ENCODE measurements around the gene PCDHA6. TPM values are rescaled to one million over a fixed set of nuclear protein-coding genes. Genes with fewer than 3 reads are reported as not detected.

Gene PCDHA6
- total RNA-seq, 1 experiment from 2014 or later: not detected

DNA sequence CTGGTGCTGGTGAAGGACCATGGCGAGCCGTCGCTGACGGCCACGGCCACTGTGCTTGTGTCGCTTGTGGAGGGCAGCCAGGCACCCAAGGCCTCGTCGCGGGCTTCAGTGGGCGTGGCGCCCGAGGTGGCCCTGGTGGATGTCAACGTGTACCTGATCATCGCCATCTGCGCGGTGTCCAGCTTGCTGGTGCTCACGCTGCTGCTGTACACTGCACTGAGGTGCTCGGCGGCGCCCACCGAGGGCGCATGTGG, 30.2 kb downstream of the PCDHA6 start (continued):
- TF ChIP-seq SRF (IDR thresholded peaks at IDR 0.05; ENCODE audit: low read depth): no peak
- TF ChIP-seq, protein P1, sequence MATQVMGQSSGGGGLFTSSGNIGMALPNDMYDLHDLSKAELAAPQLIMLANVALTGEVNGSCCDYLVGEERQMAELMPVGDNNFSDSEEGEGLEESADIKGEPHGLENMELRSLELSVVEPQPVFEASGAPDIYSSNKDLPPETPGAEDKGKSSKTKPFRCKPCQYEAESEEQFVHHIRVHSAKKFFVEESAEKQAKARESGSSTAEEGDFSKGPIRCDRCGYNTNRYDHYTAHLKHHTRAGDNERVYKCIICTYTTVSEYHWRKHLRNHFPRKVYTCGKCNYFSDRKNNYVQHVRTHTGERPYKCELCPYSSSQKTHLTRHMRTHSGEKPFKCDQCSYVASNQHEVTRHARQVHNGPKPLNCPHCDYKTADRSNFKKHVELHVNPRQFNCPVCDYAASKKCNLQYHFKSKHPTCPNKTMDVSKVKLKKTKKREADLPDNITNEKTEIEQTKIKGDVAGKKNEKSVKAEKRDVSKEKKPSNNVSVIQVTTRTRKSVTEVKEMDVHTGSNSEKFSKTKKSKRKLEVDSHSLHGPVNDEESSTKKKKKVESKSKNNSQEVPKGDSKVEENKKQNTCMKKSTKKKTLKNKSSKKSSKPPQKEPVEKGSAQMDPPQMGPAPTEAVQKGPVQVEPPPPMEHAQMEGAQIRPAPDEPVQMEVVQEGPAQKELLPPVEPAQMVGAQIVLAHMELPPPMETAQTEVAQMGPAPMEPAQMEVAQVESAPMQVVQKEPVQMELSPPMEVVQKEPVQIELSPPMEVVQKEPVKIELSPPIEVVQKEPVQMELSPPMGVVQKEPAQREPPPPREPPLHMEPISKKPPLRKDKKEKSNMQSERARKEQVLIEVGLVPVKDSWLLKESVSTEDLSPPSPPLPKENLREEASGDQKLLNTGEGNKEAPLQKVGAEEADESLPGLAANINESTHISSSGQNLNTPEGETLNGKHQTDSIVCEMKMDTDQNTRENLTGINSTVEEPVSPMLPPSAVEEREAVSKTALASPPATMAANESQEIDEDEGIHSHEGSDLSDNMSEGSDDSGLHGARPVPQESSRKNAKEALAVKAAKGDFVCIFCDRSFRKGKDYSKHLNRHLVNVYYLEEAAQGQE (IDR thresholded peaks at IDR 0.05; ENCODE audit: low read depth): no peak

DNA sequence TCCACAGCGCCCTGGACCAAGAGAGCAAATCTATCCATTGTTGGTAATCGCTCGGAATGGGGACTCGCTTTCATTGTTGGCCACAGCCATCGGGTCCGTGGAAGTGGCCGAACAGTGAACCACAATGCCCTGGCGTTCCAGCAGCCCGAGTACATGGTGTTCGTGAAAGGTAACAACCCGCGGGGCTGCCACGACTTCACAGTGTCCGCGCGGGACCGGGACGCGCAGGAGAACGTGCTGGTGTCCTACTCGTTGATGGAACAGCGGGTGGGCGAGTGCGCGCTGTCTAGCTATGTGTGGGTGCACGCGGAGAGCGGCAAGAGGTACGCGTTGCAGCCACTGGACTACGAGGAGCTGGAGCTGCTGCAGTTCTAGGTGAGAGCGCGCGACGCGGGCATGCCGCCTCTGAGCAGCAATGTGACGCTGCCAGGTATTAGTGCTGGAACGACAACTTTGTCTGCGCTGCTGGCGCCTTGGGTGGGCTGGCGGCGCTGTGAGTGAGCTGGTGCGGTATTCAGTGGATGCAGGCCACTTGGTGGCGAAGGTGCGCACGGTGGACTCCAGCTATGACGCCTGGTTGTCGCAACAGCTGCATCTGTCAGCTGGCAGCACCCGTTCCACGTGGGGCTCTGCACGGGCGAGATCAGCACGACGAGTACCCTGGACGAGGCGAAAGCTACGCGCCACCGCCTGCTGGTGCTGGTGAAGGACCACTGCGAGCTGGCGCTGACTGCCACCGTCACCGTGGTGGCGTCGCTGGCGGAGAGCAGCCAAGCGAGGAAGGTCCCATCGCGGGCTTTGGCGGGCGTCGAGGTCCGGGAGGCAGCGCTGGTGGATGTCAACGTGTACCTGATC, 34.9 kb downstream of the PCDHA6 start:
- H3K79me2 ChIP-seq (ENCODE audit: insufficient read depth, low read length): no peaks in the 10 kb centered on the region
- no peak for DNase-seq (ENCODE audit: low read depth, low spot score)
- no peaks in the 10 kb centered on the region; a peak in 1 of 4 replicates for H3K9me3 ChIP-seq (ENCODE audit: control insufficient read depth in 1 of 2, insufficient read depth in 1 of 2, low read depth in 1 of 2, low read length in 2 of 2)
- H3K4me3 ChIP-seq (replicated peaks in 1 of 2; ENCODE audit: low read depth in 1 of 2, low read length in 2 of 2): no peak overlapping the region
- intact Hi-C loops (cut with micrococcal nuclease): no loop called here
- no peak overlapping the region for H2AFZ ChIP-seq (ENCODE audit: low read depth, low read length, poor library complexity, severe bottlenecking)
- BruUV-seq (replicated peaks): no TSS peak
- TF ChIP-seq YY1 (IDR thresholded peaks at IDR 0.05; ENCODE audit: extremely low read depth, insufficient replicate concordance, low read depth, low read length) (no peak), POLR2AphosphoS5 (IDR thresholded peaks at IDR 0.05; ENCODE audit: low read depth, low read length) (no peak), JUND (IDR thresholded peaks at IDR 0.05) (no peak), FOSL1 (IDR thresholded peaks at IDR 0.05; ENCODE audit: low read depth) (no peak), EZH2 (IDR thresholded peaks at IDR 0.05) (no peak), TCF7L2 (IDR thresholded peaks at IDR 0.05; ENCODE audit: borderline replicate concordance, extremely low read depth, insufficient read depth, insufficient read length) (no peak)
- TF ChIP-seq, protein P2, sequence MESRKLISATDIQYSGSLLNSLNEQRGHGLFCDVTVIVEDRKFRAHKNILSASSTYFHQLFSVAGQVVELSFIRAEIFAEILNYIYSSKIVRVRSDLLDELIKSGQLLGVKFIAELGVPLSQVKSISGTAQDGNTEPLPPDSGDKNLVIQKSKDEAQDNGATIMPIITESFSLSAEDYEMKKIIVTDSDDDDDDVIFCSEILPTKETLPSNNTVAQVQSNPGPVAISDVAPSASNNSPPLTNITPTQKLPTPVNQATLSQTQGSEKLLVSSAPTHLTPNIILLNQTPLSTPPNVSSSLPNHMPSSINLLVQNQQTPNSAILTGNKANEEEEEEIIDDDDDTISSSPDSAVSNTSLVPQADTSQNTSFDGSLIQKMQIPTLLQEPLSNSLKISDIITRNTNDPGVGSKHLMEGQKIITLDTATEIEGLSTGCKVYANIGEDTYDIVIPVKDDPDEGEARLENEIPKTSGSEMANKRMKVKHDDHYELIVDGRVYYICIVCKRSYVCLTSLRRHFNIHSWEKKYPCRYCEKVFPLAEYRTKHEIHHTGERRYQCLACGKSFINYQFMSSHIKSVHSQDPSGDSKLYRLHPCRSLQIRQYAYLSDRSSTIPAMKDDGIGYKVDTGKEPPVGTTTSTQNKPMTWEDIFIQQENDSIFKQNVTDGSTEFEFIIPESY (IDR thresholded peaks at IDR 0.05; ENCODE audit: extremely low read depth, insufficient replicate concordance, low read length): no peak
- TF ChIP-seq, protein P3, sequence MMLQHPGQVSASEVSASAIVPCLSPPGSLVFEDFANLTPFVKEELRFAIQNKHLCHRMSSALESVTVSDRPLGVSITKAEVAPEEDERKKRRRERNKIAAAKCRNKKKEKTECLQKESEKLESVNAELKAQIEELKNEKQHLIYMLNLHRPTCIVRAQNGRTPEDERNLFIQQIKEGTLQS (IDR thresholded peaks at IDR 0.05): no peak
- TF ChIP-seq, protein P4, sequence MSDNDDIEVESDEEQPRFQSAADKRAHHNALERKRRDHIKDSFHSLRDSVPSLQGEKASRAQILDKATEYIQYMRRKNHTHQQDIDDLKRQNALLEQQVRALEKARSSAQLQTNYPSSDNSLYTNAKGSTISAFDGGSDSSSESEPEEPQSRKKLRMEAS (IDR thresholded peaks at IDR 0.05): no peak
- TF ChIP-seq, protein P5, sequence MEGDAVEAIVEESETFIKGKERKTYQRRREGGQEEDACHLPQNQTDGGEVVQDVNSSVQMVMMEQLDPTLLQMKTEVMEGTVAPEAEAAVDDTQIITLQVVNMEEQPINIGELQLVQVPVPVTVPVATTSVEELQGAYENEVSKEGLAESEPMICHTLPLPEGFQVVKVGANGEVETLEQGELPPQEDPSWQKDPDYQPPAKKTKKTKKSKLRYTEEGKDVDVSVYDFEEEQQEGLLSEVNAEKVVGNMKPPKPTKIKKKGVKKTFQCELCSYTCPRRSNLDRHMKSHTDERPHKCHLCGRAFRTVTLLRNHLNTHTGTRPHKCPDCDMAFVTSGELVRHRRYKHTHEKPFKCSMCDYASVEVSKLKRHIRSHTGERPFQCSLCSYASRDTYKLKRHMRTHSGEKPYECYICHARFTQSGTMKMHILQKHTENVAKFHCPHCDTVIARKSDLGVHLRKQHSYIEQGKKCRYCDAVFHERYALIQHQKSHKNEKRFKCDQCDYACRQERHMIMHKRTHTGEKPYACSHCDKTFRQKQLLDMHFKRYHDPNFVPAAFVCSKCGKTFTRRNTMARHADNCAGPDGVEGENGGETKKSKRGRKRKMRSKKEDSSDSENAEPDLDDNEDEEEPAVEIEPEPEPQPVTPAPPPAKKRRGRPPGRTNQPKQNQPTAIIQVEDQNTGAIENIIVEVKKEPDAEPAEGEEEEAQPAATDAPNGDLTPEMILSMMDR (IDR thresholded peaks at IDR 0.05 in 2 of 3, conservative IDR thresholded peaks at IDR 0.05 in 1 of 3; ENCODE audit: borderline replicate concordance in 1 of 3, insufficient read depth in 1 of 3, low read depth in 2 of 3, low read length in 2 of 3): no peak
- no peaks in the 10 kb centered on the region for H3K9me2 ChIP-seq (ENCODE audit: insufficient read depth)
- ATAC-seq: no peak
- ChIA-PET RAD21 (ENCODE audit: low non-redundant PET in 1 of 2, low total read pairs in 2 of 2, uncharacterized antibody in 2 of 2, unreplicated experiment in 2 of 2) (no interaction called here), CTCF (no interaction called here), POLR2A (no interaction called here)
- H3K4me2 ChIP-seq (ENCODE audit: low read length): no peak overlapping the region
- no peaks in the 10 kb centered on the region for H3K36me3 ChIP-seq (ENCODE audit: control insufficient read depth in 1 of 2, insufficient read depth in 2 of 2, low read length in 2 of 2)
- no peak overlapping the region for H3K9ac ChIP-seq (ENCODE audit: low read length)
- no peak overlapping the region for H3K27ac ChIP-seq (ENCODE audit: low read depth, low read length)
- H4K20me1 ChIP-seq (ENCODE audit: insufficient read depth): no peaks in the 10 kb centered on the region
- H3K27me3 ChIP-seq (ENCODE audit: insufficient read depth, low read length): no peaks in the 10 kb centered on the region
- H3K4me1 ChIP-seq (ENCODE audit: control insufficient read depth in 1 of 2, insufficient read depth in 2 of 2, low read length in 2 of 2): no peaks in the 10 kb centered on the region
